HG02678 (cell line): ENCODE data around the gene CFAP206.
"Not testable (repeated sequence)": the region's sequence is repeated elsewhere in the genome, so short reads cannot be mapped to it uniquely, and the experiment has no call there.

Experiments used
- ATAC-seq: cut with Tn5 transposase; IDR thresholded peaks from one replicate; pipeline ENCODE4 v1.9.1; 2021; ENCODE audit warnings: mild to moderate bottlenecking, moderate library complexity; ENCODE audit not compliant: unreplicated experiment

Gene CFAP206

DNA sequence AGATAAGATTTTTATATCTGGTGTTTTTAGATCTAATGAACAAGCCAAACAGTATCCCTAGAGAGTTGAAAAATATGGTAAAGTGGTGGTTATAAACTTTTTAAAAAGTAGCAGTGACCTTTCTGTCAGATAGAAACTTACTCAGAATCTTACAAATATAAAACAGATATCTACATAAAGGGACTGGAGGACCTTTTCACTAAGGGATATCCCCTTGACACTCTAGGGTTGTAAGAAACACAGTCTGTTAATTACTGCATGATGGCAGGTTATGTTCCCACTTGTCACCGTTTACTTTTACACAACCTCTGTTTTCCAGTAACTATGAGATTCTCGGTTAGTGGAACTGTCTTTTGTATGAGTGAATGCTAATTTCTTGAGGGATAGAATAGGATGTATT lies 11.5 kb downstream of the CFAP206 start:
- ATAC-seq = no peak

DNA sequence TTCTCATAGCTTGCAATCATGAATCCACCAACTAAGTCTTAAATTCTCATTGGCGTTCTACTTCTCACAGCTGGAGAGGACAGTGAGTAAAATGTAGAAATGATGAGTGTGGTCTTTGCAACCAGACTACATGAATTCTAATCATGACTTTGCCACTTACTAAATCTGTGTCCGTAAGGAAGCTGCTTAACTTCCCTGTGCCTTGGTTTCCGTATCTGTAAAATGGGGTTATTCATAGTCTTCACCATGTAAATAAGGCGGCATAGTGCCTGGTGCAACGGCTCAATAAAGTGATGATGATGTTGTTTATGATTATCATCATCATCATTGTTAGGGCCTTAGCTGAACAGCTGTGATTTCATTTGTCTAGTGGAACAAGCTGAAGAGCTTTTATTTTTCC lies 12.6 kb downstream of the CFAP206 start:
- ATAC-seq = no peak

DNA sequence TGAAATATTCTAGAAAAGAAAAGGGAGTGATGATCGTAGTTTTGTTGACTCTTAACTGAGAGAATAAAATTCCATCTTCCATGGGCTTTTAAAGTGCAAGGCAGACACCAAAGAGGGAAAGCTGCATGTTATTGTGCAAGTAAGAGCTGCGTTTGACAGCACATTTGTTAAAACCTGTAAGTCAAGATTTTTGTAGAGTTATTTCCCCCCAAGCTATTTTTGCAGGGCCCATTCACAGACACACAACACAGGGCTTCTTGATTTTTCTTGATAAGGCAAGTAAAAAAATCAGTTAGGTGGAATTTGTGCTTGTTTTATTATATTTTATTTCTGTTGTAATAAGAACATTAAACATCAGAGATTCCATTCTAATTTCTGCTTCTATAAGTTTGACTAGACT lies 13.8 kb downstream of the CFAP206 start:
- ATAC-seq = no peak

DNA sequence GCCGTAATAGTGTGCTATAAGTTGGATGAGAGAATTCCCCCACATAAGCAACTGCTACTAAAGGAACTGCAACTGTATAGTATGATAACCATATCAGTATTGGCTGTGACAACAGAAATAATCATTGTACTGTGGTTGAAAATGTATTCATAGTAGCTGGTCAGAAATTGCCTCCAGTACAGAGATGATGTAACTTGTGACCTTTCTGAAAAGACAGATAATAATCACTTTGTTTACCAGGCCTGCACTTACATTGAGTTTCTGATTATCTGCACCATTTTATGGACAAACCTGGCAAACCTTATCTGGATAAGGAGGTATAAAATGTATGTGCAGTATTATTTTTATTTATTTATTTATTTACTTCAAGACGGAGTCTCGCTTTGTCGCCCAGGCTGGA lies 19.0 kb downstream of the CFAP206 start:
- no peak for ATAC-seq

DNA sequence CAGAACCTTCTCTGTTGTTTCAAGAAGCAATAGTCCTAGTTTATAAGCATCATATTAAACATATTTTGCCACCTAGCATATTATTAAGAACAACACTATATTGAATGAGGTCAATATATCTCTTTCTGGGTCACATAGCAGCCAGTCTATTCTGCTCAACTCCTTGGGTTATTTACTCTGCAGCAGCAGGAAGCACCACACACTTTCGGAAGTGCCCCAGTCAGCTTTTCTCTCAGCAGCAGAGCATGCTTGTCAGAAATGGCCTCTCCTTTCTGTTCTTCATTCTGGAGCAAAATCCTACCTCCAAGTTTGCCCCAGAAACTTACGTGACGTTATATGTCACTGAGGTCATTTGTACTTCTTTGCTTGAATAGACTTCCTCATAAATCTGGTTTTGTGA lies 22.7 kb downstream of the CFAP206 start:
- no peak for ATAC-seq

DNA sequence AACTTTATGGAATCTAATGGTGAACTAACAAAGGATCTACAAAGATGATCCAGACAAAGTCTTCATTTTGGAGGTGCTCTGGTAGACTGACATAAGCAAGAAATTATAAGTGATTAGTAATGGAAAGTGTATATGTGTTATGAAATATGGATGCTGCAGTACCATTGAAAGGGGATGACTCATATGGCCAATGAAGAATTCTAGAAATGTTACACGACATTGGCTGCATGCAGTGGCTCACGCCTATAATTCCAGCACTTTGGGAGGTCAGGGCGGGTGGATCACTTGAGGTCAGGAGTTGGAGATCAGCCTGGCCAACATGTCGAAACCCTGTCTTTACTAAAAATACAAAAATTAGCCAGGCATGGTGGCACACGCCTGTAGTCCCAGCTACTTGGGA lies 23.5 kb downstream of the CFAP206 start:
- ATAC-seq = no peak

DNA sequence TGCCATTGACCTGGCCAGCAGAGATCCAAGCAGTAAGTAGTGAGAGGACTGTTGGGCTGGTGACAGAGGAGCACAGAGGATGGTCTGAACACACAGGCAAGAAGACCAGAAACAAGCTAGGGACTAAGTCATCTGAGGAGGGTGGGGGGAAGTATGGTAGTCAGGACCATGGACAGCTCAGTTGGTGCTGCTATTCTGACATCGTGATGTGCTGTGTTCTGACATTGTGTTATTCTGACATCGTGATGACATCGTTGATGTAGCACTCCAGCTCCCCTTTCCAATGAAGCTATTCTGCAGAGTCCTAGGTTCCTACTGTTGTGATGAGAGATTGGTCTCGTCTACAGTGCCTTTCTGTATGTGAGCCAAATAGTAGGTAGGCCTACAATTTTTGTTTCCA lies 28.7 kb downstream of the CFAP206 start:
- no peak for ATAC-seq

DNA sequence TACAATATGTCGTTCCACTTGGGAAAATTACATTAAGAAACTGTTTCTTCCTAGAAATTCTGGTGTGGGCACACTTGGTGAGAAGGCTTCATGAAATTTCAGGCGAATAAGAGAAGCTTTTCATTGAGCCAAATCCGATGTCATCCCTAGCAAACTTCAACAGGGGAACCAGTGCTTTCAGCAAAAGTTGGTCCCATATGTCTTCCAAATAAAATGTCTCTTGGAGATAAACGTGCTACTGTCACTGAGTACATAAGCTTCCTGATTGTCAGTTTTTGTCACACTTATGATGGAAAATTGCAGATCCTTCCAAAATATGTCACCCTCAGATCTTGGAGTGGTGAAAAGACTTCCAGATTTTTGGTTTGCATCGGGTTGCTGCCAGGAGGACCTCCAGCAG lies 33.9 kb downstream of the CFAP206 start:
- ATAC-seq = no peak

DNA sequence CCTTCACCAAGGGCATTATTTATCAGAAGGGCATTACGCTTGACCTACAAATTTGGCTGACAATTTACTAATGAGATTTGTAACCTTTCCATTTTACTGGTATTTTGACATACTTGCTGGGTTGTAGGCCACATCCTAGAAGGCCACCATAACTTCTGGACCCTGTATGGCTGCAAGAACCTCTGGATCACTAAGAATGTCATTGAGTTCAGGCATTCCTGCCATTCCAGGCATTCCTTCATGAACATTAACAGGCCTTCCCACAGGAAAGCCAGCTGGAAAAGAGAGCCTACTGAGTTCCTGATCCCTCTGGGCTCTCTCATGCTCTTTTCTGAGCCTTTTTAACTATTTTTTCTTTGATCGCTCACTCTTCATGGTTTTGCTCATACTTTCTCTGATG lies 36.6 kb downstream of the CFAP206 start:
- no peak for ATAC-seq

DNA sequence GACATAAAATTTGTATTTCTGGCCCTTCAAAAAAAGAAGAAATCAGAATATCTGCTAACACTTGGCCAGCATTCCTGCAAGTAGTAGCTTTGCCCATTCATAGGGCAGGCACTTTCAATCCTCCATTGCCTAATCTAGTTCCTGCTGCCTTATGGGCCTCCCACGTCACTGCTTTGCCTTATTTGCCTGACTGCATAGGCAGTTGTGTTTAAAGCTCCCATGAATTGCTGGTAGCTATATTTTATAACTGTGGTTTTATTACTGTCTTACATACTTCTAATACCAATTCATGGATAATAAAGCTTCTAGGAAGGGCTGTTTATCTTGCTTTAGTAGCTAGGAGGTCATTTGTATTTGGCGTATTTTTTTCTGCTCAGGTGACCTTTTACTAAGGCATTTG lies 57.3 kb downstream of the CFAP206 start:
- no peak for ATAC-seq

DNA sequence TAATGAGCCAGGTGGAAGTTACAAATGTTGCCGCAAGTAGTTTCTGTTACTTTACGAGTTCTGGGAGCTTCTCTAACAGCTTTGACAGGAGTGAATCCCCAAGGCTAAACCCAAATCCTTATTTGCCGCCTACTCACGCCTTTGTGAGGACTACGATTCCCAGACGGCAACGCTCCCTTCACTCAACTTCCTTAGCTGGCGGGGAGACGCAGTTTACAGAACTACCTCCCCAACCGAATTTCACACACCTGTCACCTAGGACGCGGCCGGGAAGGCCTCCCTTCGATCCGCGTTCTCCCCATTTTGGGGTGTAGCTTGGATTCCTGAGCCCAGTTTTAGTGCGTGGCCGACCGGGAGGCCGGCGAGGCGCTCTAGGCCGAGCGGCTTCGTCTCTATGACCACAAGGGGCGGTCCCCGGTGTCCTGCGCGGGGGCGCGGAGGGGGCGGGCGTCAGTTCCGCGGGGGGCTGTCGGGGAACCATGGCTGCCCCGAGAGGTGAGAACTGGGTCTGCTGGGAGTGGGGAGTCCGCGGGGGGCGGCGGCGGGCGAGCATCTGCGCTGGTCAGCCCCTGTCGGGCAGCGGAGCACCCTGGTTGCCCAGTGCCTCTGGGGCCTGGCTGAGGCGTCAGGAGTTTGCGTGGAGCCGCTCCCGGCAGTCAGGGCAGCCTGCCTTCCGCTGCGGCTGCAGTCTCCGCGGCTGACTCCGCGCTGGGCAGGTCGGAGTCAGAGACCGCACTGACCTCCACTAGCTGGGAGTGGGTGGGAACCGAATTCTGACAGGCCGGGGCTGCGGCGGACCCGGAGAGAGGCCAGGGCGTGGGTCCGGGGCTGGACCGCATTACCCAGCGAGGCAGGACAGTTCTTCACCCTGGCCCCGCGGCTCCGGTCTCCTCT lies 65.0 kb downstream of the CFAP206 start, which contains the start of gene SLC35A1:
SLC35A1 (plus strand) TSS at position 450 of the 894 bp plus-strand sequence; CDS start at position 480, 30 bp downstream.
- peak; percentile 94 for ATAC-seq

DNA sequence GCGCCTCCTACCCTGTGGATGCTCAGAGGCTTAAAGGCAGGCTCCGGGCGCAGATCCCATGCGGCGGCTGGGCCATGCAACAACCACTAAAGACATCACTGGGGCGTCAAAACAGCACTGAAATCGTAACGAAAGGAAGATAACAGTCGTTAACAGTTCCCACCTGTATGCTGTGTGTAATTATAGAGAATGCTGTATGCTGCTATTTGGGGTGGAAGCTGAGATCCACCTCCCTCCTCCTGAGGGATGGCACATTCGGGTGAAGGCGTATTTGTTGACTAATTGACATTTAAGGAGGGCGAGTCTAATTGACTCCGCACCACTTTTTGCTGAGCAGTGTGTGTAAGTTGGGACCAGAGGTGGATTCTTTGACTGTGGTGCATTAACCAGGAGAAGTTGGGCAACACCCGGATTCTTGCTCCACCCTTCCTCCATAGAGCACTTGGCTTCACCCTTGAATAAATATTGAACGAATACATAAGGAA lies 65.7 kb downstream of the CFAP206 start:
- peak; percentile 61 for ATAC-seq

DNA sequence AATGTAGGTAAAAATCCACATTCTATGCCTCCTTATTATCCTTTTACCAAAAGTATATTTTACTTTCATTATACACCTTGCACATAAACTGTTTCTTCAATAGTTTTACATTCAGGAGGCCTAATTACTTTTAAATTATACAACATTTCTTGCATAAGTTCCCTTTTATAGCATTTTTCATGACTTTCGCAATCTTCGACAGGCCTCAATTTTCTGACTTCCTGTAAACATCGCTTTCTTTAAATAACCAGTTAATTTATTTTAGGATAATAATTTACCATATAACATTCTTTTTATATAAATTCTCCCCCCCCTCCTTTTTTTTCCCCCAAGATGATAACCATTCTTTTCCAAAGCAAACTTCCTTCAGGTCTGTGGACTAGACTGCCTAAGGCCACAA lies 74.2 kb downstream of the CFAP206 start:
- ATAC-seq = no peak

DNA sequence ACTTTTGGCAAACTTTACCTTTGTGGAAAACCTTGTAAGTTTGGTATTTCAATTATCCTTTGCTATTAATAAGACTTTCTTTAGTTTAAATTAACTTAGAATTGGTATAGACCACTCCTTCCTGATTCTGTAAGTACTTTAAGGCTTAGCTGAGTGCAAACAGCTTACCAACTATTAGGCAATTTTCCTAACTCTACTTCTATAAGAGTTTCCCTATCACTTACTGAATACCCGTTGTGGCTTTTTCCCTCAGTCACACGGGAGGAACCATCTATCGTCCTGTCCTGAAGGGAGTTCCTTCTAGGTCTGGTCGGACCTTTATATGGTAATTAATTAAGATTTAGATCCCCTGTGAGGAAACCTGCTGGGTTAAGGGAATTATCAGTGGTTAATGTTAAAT lies 74.6 kb downstream of the CFAP206 start:
- no peak for ATAC-seq

DNA sequence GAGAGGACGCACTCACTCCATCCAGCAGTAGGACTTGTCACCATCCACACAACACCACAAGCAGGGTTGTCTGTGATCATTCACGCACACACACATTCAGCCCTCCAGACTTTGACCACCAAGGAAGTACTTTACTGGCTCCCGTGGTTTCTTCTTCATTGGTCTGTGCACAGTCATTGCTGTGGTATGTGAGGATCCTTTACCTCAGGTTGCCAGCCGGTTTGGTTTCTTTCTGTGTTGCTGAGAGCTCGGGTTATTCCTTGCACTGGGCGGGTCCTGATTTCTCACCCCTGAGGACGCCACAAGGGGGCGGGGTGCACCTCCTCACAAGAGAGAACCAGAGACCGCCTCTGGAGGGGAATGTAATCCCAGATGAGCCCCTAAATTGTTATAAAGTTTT lies 76.2 kb downstream of the CFAP206 start:
- no peak for ATAC-seq

DNA sequence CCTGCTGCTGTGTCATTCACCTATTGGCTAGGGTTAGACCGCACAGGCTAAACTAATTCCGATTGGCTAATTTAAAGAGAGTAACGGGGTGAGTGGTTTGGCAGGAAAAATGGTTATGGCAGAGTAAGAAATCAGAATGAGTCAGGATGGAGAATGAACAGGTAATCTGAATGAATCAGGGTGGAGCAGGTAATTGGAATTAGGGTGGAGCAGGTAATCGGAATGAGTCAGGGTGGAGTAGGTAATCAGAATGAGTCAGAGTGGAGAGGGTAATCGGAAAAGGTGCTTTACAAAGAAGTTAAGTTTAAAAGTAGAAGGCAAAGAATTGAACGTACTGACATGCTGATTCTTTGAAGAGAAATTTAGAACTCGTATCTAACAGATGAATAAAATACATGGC lies 76.7 kb downstream of the CFAP206 start:
- ATAC-seq = no peak

DNA sequence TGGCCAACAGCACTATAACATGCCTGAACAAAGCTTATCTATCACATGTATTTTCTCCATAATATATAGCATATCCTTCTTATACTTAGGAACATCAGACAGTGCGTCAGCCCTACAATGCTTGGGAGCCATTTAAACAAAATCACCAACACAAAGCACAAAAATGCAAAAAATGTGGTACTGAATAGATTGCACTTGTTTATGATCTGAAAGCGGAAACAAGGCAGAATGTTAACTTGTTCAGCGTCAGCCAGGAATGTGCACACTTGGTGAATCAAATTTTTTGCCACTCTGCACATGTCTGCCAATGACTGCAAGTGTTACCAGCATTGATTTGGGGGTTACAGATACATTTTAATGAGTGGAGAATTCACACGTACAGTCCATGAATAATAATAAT lies 79.8 kb downstream of the CFAP206 start:
- no peak for ATAC-seq

DNA sequence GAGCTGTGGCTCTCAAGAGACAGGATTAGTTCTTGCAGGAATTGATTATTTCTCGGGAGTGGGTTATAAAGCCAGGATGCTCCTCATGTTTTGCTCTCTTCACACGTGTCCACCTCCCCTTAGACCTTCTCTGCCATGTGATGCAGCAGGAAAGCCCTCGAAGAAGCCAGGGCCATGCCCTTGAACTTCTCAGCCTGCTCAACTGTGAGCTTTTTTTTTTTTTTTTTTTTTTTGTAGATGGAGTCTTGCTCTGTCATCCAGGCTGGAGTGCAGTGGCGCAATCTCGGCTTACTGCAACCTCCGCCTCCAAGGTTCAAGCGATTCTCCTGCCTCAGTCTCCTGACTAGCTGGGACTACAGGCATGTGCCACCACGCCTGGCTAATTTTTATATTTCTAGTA lies 81.6 kb downstream of the CFAP206 start:
- not testable (repeated sequence) for ATAC-seq

DNA sequence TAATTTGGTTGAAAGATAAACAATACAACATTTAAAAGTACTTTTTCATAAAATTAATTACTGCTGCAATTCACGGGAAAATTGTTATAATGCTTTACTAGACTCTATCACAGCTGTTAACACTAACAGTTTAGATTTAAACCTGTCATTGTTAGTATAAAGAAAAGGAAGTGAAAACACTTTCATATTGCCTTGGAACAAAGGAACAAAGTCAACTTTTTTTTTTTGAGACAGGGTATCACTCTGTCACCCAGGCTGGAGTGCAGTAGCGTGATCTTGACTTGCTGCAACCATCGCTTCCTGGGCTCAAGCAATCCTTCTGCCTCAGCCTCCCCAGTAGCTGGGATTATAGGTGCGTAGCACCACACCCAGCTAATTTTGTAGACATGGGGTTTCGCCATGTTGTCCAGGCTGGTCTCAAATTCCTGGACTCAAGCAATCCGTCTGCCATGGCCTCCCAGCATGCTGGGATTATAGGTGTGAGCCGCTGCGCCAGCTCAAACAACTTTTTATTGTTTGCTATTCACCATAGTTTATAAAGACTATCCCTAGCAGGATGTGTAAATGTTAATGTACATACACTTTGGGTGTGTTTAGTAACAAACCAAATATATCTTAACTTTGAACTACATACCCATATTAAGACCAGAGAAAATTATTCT lies 87.1 kb downstream of the CFAP206 start:
- peak; percentile 89 for ATAC-seq

DNA sequence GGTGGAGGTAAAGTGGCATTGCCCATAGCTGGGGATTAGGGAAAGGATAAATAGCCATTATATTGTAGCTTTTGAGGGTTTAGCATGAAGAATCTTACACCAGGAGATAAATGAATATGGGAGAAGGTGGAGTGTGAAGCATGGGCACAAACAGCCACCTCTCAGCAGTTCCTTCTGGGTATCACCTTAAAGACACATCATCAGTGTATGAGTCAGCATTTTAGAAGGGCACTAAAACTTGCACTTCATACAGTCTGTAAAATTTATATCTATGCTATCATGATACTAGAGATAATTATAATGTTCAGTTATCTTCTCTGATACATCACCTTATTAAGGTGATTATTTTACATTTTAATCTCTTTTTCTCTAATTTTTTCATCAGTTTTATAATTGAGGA lies 90.3 kb downstream of the CFAP206 start:
- ATAC-seq = no peak

DNA sequence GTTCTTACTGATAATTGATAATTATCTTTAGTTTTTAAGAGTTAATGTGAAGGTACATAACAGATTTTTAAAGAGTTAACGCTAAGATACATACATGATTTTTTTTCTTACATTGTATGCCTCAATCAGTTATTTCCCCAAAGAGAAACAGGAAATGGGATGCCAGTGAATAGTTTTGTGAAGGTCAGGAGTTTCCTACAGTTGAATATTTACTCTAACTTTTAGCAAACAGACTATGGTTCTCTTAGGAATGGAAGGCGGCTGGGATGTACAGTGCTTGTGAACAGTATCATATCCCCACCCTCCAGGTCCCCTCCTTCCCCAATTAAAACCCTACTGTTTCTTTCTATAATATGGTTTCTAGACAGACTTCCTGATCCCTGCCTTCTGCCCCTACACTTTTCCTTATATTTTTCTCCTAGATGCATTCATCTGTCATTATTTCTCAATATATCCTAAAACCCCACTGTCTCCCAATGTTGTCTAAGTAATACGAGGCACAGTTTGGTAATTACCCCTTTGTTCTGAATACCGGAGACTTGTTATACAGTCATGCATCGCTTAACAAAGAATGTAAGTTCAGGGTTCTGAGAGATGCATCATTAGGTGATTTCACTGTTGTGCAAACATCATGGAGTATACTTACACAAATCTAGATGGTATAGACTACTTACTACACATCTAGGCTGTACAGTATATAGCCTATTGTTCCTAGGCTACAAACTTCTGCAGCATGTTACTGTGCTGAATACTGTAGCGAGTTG lies 94.2 kb downstream of the CFAP206 start:
- no peak for ATAC-seq
